HCT116 (cell line): ENCODE results near the gene ASPG. TPM values are rescaled to one million over a fixed set of nuclear protein-coding genes. Genes with fewer than 3 reads are reported as not detected.

Source experiments
- ATAC-seq: fragments of 200-7000 bp; cut with Tn5 transposase; 2 replicates; pipeline ENCODE4 v1.9.1; 2020; ENCODE audit warnings: mild to moderate bottlenecking, moderate library complexity
- BruUV-seq: library from RNA; stranded (reverse); fragments of 400-500 nt; replicated peaks from 2 replicates; lab custom pipeline; 2021; lab: Mats Ljungman, UMichigan
- CTCF ChIA-PET: fragments of 300-600 bp; sonication (Branson Sonifier 250); formaldehyde crosslinking; loops from one replicate; lab custom pipeline; 2021; ENCODE audit warnings: antibody characterized with exemption; lab: Charles Lee
- POLR2A ChIA-PET: fragments of 300-600, 350-600 bp; sonication (Branson Sonifier 250); formaldehyde crosslinking; loops from one replicate; lab custom pipeline; 2021; ENCODE audit warnings: antibody characterized with exemption; lab: Charles Lee
- RAD21 ChIA-PET, 2 experiments: fragments of 300-600 bp; sonication (Branson Sonifier 250); formaldehyde crosslinking; loops; one replicate each; lab custom pipeline; 2023; ENCODE audit warnings: low total read pairs in 2 of 2; ENCODE audit not compliant: uncharacterized antibody in 2 of 2, unreplicated experiment in 2 of 2, low non-redundant PET in 1 of 2; lab: Charles Lee
- DNase-seq: peaks from one replicate; pipeline ENCODE4 v3.0.0-alpha.2; 2010; ENCODE audit warnings: low read depth, low spot score
- H2AFZ ChIP-seq: fragments of 200-600 bp; shearing (Covaris generic), sonication (generic); 2 replicates; pipeline ENCODE4 v1.6.1; 2017; ENCODE audit warnings: low read depth, mixed run types, mixed read lengths, antibody characterized with exemption, low read length; ENCODE audit not compliant: poor library complexity, severe bottlenecking
- H3K27ac ChIP-seq: 2 replicates; pipeline ENCODE4 v1.5.1; 2012; ENCODE audit warnings: low read depth, low read length
- H3K27me3 ChIP-seq: fragments of 200-600 bp; sonication (generic); 2 replicates; pipeline ENCODE4 v1.6.1; 2016; ENCODE audit warnings: mixed run types, low read length, mixed read lengths; ENCODE audit not compliant: insufficient read depth
- H3K36me3 ChIP-seq, 2 experiments: fragments of 200-500 bp in 1 of 2; fragments of 200-600 bp in 1 of 2; sonication (Bioruptor generic) in 1 of 2; sonication (generic) in 1 of 2; 2 replicates each; pipeline versions ENCODE4 v1.5.1 to v1.6.1; 2014 to 2016; ENCODE audit warnings: low read length in 2 of 2, inconsistent platforms in 1 of 2, mixed read lengths in 1 of 2, mixed run types in 1 of 2; ENCODE audit not compliant: insufficient read depth in 2 of 2, control insufficient read depth in 1 of 2
- H3K4me1 ChIP-seq, 2 experiments: fragments of 200-600 bp in 1 of 2; sonication (generic) in 1 of 2; 2 replicates each; pipeline versions ENCODE4 v1.5.1 to v1.6.1; 2012 to 2017; ENCODE audit warnings: low read length in 2 of 2, inconsistent platforms in 1 of 2, mild to moderate bottlenecking in 1 of 2, mixed read lengths in 1 of 2, mixed run types in 1 of 2, moderate library complexity in 1 of 2; ENCODE audit not compliant: insufficient read depth in 2 of 2, control insufficient read depth in 1 of 2
- H3K4me2 ChIP-seq: fragments of 200-600 bp; sonication (generic); 2 replicates; pipeline ENCODE4 v1.6.1; 2017; ENCODE audit warnings: mixed run types, low read length, mixed read lengths
- H3K4me3 ChIP-seq, 2 experiments: fragments of 200-600 bp in 1 of 2; sonication (generic) in 1 of 2; replicated peaks in 1 of 2; 2 replicates each; pipeline ENCODE4 v1.5.1; 2011 to 2016; ENCODE audit warnings: low read length in 2 of 2, control low read depth in 1 of 2, low read depth in 1 of 2, mild to moderate bottlenecking in 1 of 2, mixed read lengths in 1 of 2, mixed run types in 1 of 2
- H3K79me2 ChIP-seq: fragments of 200-600 bp; sonication (generic); 2 replicates; pipeline ENCODE4 v1.6.1; 2017; ENCODE audit warnings: mild to moderate bottlenecking, mixed run types, low read length, moderate library complexity, mixed read lengths; ENCODE audit not compliant: insufficient read depth
- H3K9ac ChIP-seq: fragments of 200-600 bp; sonication (generic); 2 replicates; pipeline ENCODE4 v1.6.1; 2016; ENCODE audit warnings: low read length, mixed read lengths
- H3K9me2 ChIP-seq: fragments of 200-600 bp; sonication (generic), shearing (Covaris generic); 2 replicates; pipeline ENCODE4 v1.6.1; 2017; ENCODE audit warnings: mixed run types, mild to moderate bottlenecking, moderate library complexity; ENCODE audit not compliant: insufficient read depth
- H3K9me3 ChIP-seq, 2 experiments: fragments of 200-500 bp in 1 of 2; fragments of 200-600 bp in 1 of 2; sonication (Bioruptor generic) in 1 of 2; sonication (generic) in 1 of 2; 2 replicates each; pipeline ENCODE4 v1.6.1; 2014 to 2017; ENCODE audit warnings: low read length in 2 of 2, mixed read lengths in 2 of 2, inconsistent platforms in 1 of 2, low read depth in 1 of 2, mild to moderate bottlenecking in 1 of 2, mixed run types in 1 of 2, moderate library complexity in 1 of 2; ENCODE audit not compliant: control insufficient read depth in 1 of 2, insufficient read depth in 1 of 2
- H4K20me1 ChIP-seq: fragments of 200-600 bp; sonication (generic), shearing (Covaris generic); 2 replicates; pipeline ENCODE4 v1.6.1; 2017; ENCODE audit warnings: mixed run types, mild to moderate bottlenecking, moderate library complexity; ENCODE audit not compliant: insufficient read depth
- ATF3 ChIP-seq: IDR thresholded peaks from 2 replicates; pipeline ENCODE4 v1.6.1; 2012
- ELF1 ChIP-seq: IDR thresholded peaks from 2 replicates; pipeline ENCODE4 v1.6.1; 2012; ENCODE audit warnings: low read depth, borderline replicate concordance
- FOSL1 ChIP-seq: IDR thresholded peaks from 2 replicates; pipeline ENCODE4 v1.6.1; 2012; ENCODE audit warnings: low read depth
- JUND ChIP-seq: IDR thresholded peaks from 2 replicates; pipeline ENCODE4 v1.6.1; 2012
- RAD21 ChIP-seq: IDR thresholded peaks from 2 replicates; pipeline ENCODE4 v1.6.1; 2012; ENCODE audit warnings: low read depth, mild to moderate bottlenecking
- YY1 ChIP-seq: IDR thresholded peaks from 2 replicates; pipeline ENCODE4 v1.6.1; 2011; ENCODE audit warnings: low read length, low read depth, moderate library complexity, mild to moderate bottlenecking; ENCODE audit not compliant: insufficient replicate concordance; ENCODE audit errors: extremely low read depth
- ZFX ChIP-seq: fragments of 450-650 bp; IDR thresholded peaks from 2 replicates; pipeline ENCODE4 v1.6.1; 2017
- intact Hi-C: fragments of 100-400 bp; cut with micrococcal nuclease; formaldehyde crosslinking; loops from 2 replicates; pipeline ENCODE4 v1.10.0; 2022
- total RNA-seq: library from RNA; stranded (reverse); gene quantifications from one replicate; pipeline ENCODE4 v1.2.1, GENCODE V29; 2021; ENCODE audit not compliant: unreplicated experiment

The ASPG gene
- total RNA-seq, 1 experiment from 2014 or later, result not detected

- Histone ChIP-seq H3K4me3 (no peak overlapping the region), H3K27ac (no peak overlapping the region), H4K20me1 (no peaks in the 10 kb centered on the region), H3K79me2 (no peaks in the 10 kb centered on the region), H3K9me2 (no peaks in the 10 kb centered on the region), H2AFZ (no peak overlapping the region), H3K27me3 (no peaks in the 10 kb centered on the region), H3K9ac (no peak overlapping the region), H3K9me3 (peaks cover 6 to 7% of the 10 kb centered on the region in 2 experiments; a peak in 2 of 4 replicates), H3K4me2 (no peak overlapping the region), H3K36me3 (no peaks in the 10 kb centered on the region), H3K4me1 (no peaks in the 10 kb centered on the region)
- no TSS peak for BruUV-seq
- no peak for DNase-seq
- RAD21 ChIA-PET, result no interaction called here
- CTCF ChIA-PET, result no interaction called here
- POLR2A ChIA-PET, result no interaction called here
- intact Hi-C loops, result no loop called here
- TF ChIP-seq FOSL1, result no peak
- no peak for TF ChIP-seq RAD21
- ATAC-seq, result no peak
These were observed 12.9 kb upstream of the ASPG start for GRCh38 chr14:104072586-104072985.

GRCh38 chr14:104073764-104074163 lies 11.7 kb upstream of the ASPG start:
- Histone ChIP-seq H3K36me3 (no peaks in the 10 kb centered on the region), H3K4me1 (peaks cover 2 to 5% of the 10 kb centered on the region in 2 experiments; a peak in 3 of 4 replicates), H3K27me3 (no peaks in the 10 kb centered on the region), H4K20me1 (no peaks in the 10 kb centered on the region), H3K79me2 (no peaks in the 10 kb centered on the region), H2AFZ (no peak overlapping the region), H3K4me2 (no peak overlapping the region), H3K9ac (no peak overlapping the region), H3K9me3 (peaks cover 6 to 7% of the 10 kb centered on the region in 2 experiments; a peak in 2 of 4 replicates), H3K9me2 (no peaks in the 10 kb centered on the region), H3K4me3 (no peak overlapping the region), H3K27ac (no peak overlapping the region)
- RAD21 ChIA-PET, result no interaction called here
- CTCF ChIA-PET, result no interaction called here
- no peak for DNase-seq
- no peak for ATAC-seq
- intact Hi-C loops, result no loop called here
- TF ChIP-seq ELF1, result no peak
- no peak for TF ChIP-seq ATF3
- TF ChIP-seq YY1, result no peak
- TF ChIP-seq JUND, result no peak
- no peak for TF ChIP-seq ZFX
- no TSS peak for BruUV-seq
- POLR2A ChIA-PET, result no interaction called here
